GM21515 (cell line): Measurements from ENCODE around the gene GUCD1.
"Not testable (repeated sequence)": the region's sequence is repeated elsewhere in the genome, so short reads cannot be mapped to it uniquely, and the experiment has no call there.

Experiments
- ATAC-seq: cut with Tn5 transposase; IDR thresholded peaks from one replicate; pipeline ENCODE4 v1.9.1; 2021; ENCODE audit not compliant: unreplicated experiment

The GUCD1 gene

GRCh38 chr22:24566899-24567511 lies 12.1 kb upstream of the GUCD1 start:
- no peak for ATAC-seq

GRCh38 chr22:24565077-24565476 lies 10.1 kb upstream of the GUCD1 start:
- no peak for ATAC-seq

GRCh38 chr22:24564376-24565058 lies 9.6 kb upstream of the GUCD1 start:
- ATAC-seq, result no peak

- no peak for ATAC-seq
Observed at GRCh38 chr22:24563246-24563645, 8.3 kb upstream of the GUCD1 start.

GRCh38 chr22:24559471-24559870 lies 4.5 kb upstream of the GUCD1 start:
- no peak for ATAC-seq

GRCh38 chr22:24555165-24556039 lies 464 bp upstream of the GUCD1 start, which contains the start of gene SNRPD3:
SNRPD3 (plus strand) TSS chr22:24555999; CDS start chr22:24557675, 1,676 bp downstream.
- peak; percentile 70 for ATAC-seq

GRCh38 chr22:24553597-24554312 lies 1.2 kb downstream of the GUCD1 start:
- no peak for ATAC-seq

GRCh38 chr22:24552503-24553286 lies 2.2 kb downstream of the GUCD1 start:
- not testable (repeated sequence) for ATAC-seq

- ATAC-seq, result no peak
Observed at GRCh38 chr22:24550902-24551435, 4.0 kb downstream of the GUCD1 start.

GRCh38 chr22:24550028-24550901 lies 4.7 kb downstream of the GUCD1 start:
- ATAC-seq, result no peak

- ATAC-seq, result no peak
Observed at GRCh38 chr22:24548812-24549211, 6.1 kb downstream of the GUCD1 start.

GRCh38 chr22:24543679-24544243 lies 11.2 kb downstream of the GUCD1 start:
- ATAC-seq, result no peak

- no peak for ATAC-seq
Observed at GRCh38 chr22:24543185-24543601, 11.7 kb downstream of the GUCD1 start.

GRCh38 chr22:24542641-24543040 lies 12.3 kb downstream of the GUCD1 start:
- no peak for ATAC-seq

GRCh38 chr22:24541681-24542515 lies 13.0 kb downstream of the GUCD1 start:
- no peak for ATAC-seq

- ATAC-seq, result no peak
Observed at GRCh38 chr22:24540470-24540869, 14.5 kb downstream of the GUCD1 start.

GRCh38 chr22:24536089-24536488 lies 18.8 kb downstream of the GUCD1 start:
- no peak for ATAC-seq

- ATAC-seq, result no peak
Observed at GRCh38 chr22:24535348-24535747, 19.6 kb downstream of the GUCD1 start.
